H9 (cell line): ENCODE results near the gene TMEM164. TPM values are rescaled to one million over a fixed set of nuclear protein-coding genes. Genes with fewer than 3 reads are reported as not detected.

ENCODE experiments used
- DNase-seq: peaks from one replicate; pipeline ENCODE4 v3.0.0-alpha.2; 2017
- H2AFZ ChIP-seq: one replicate; pipeline ENCODE4 v1.6.1; 2013; ENCODE audit warnings: mild to moderate bottlenecking, low read length, control low read depth, moderate library complexity
- H2AK5ac ChIP-seq: 2 replicates; pipeline ENCODE4 v1.6.1; 2013; ENCODE audit warnings: low read length, control low read depth, mixed read lengths; ENCODE audit not compliant: insufficient read length
- H2BK120ac ChIP-seq: one replicate; pipeline ENCODE4 v1.6.1; 2013; ENCODE audit warnings: low read depth, mild to moderate bottlenecking, low read length, control low read depth, inconsistent platforms; ENCODE audit not compliant: poor library complexity, severe bottlenecking
- H2BK12ac ChIP-seq: 2 replicates; pipeline ENCODE4 v1.6.1; 2013; ENCODE audit warnings: low read length, control low read depth, mixed read lengths, low read depth; ENCODE audit not compliant: insufficient read length
- H2BK15ac ChIP-seq: 2 replicates; pipeline ENCODE4 v1.6.1; 2013; ENCODE audit warnings: low read depth, low read length, control low read depth
- H2BK20ac ChIP-seq: one replicate; pipeline ENCODE4 v1.6.1; 2013; ENCODE audit warnings: low read depth, mild to moderate bottlenecking, low read length, control low read depth, inconsistent platforms; ENCODE audit not compliant: poor library complexity, severe bottlenecking
- H2BK5ac ChIP-seq: 2 replicates; pipeline ENCODE4 v1.6.1; 2013; ENCODE audit warnings: low read length, control low read depth, mixed read lengths; ENCODE audit not compliant: insufficient read length
- H3K14ac ChIP-seq: 2 replicates; pipeline ENCODE4 v1.6.1; 2013; ENCODE audit warnings: low read length, control low read depth; ENCODE audit not compliant: insufficient read depth
- H3K18ac ChIP-seq: 2 replicates; pipeline ENCODE4 v1.6.1; 2013; ENCODE audit warnings: low read depth, mild to moderate bottlenecking, mixed read lengths, low read length, control low read depth; ENCODE audit not compliant: insufficient read length
- H3K23ac ChIP-seq: 2 replicates; pipeline ENCODE4 v1.6.1; 2013; ENCODE audit warnings: low read length, control low read depth, mixed read lengths, low read depth; ENCODE audit not compliant: insufficient read length
- H3K23me2 ChIP-seq: 2 replicates; pipeline ENCODE4 v1.6.1; 2013; ENCODE audit warnings: low read depth, mild to moderate bottlenecking, mixed read lengths, low read length, control low read depth; ENCODE audit not compliant: insufficient read length, poor library complexity, severe bottlenecking
- H3K27ac ChIP-seq: 2 replicates; pipeline ENCODE4 v1.5.1; 2013; ENCODE audit warnings: low read length, control low read depth, mixed read lengths, low read depth; ENCODE audit not compliant: insufficient read length
- H3K27me3 ChIP-seq: 2 replicates; pipeline ENCODE4 v1.6.1; 2013; ENCODE audit warnings: low read length, control low read depth, inconsistent platforms; ENCODE audit not compliant: insufficient read depth
- H3K4ac ChIP-seq: 2 replicates; pipeline ENCODE4 v1.6.1; 2013; ENCODE audit warnings: low read depth, mild to moderate bottlenecking, control low read depth, inconsistent platforms, low read length, moderate library complexity
- H3K4me1 ChIP-seq: 2 replicates; pipeline ENCODE4 v1.6.1; 2013; ENCODE audit warnings: low read length, control low read depth, inconsistent platforms; ENCODE audit not compliant: insufficient read depth
- H3K4me2 ChIP-seq: 2 replicates; pipeline ENCODE4 v1.6.1; 2013; ENCODE audit warnings: low read length, control low read depth, mixed read lengths; ENCODE audit not compliant: insufficient read length, insufficient read depth
- H3K56ac ChIP-seq: 2 replicates; pipeline ENCODE4 v1.6.1; 2013; ENCODE audit warnings: low read depth, mild to moderate bottlenecking, mixed read lengths, low read length, control low read depth; ENCODE audit not compliant: insufficient read length
- H3K79me1 ChIP-seq: 2 replicates; pipeline ENCODE4 v1.6.1; 2013; ENCODE audit warnings: low read depth, mild to moderate bottlenecking, moderate library complexity, low read length, control low read depth, inconsistent platforms; ENCODE audit not compliant: insufficient read depth, poor library complexity, severe bottlenecking
- H3K79me2 ChIP-seq: 2 replicates; pipeline ENCODE4 v1.6.1; 2013; ENCODE audit warnings: low read length, control low read depth, inconsistent platforms; ENCODE audit not compliant: insufficient read depth
- H3K9ac ChIP-seq: 2 replicates; pipeline ENCODE4 v1.6.1; 2013; ENCODE audit warnings: low read length, control low read depth, mixed read lengths; ENCODE audit not compliant: insufficient read length; ENCODE audit errors: extremely low read depth
- H3K9me3 ChIP-seq: one replicate; pipeline ENCODE4 v1.6.1; 2013; ENCODE audit warnings: low read depth, low read length, inconsistent platforms; ENCODE audit not compliant: control insufficient read depth
- H3T11ph ChIP-seq: one replicate; pipeline ENCODE4 v1.6.1; 2013; ENCODE audit warnings: mild to moderate bottlenecking, low read length, control low read depth, inconsistent platforms
- H4K20me1 ChIP-seq: one replicate; pipeline ENCODE4 v1.6.1; 2013; ENCODE audit not compliant: control insufficient read depth, insufficient read length, insufficient read depth
- H4K5ac ChIP-seq: 2 replicates; pipeline ENCODE4 v1.6.1; 2013; ENCODE audit warnings: low read depth, mild to moderate bottlenecking, mixed read lengths, low read length, control low read depth; ENCODE audit not compliant: insufficient read length
- H4K8ac ChIP-seq: replicated peaks from 2 replicates; pipeline ENCODE4 v1.6.1; 2013; ENCODE audit warnings: low read length, control low read depth, mixed read lengths, low read depth; ENCODE audit not compliant: insufficient read length
- H4K91ac ChIP-seq: 2 replicates; pipeline ENCODE4 v1.6.1; 2013; ENCODE audit warnings: low read depth, mild to moderate bottlenecking, moderate library complexity, mixed read lengths, low read length, control low read depth; ENCODE audit not compliant: insufficient read length
- H3K27ac Mint-ChIP-seq, 3 experiments: 2 replicates in 2 of 3; 3 replicates in 1 of 3; pipeline ENCODE4 v1.8.0; 2020 to 2021; ENCODE audit warnings: mixed read lengths in 3 of 3, mild to moderate bottlenecking in 1 of 3, moderate library complexity in 1 of 3
- H3K27me3 Mint-ChIP-seq: 2 replicates; pipeline ENCODE4 v1.8.0; 2021; ENCODE audit warnings: low read depth, mild to moderate bottlenecking, moderate library complexity, mixed read lengths
- H3K36me3 Mint-ChIP-seq, 3 experiments: 2 replicates in 2 of 3; 3 replicates in 1 of 3; pipeline ENCODE4 v1.8.0; 2020 to 2021; ENCODE audit warnings: low read depth in 3 of 3, mixed read lengths in 3 of 3; ENCODE audit not compliant: insufficient read depth in 1 of 3
- H3K4me1 Mint-ChIP-seq, 2 experiments: 2 replicates each; pipeline ENCODE4 v1.8.0; 2020; ENCODE audit warnings: mixed read lengths in 2 of 2
- H3K4me3 Mint-ChIP-seq, 2 experiments: 2 replicates in 1 of 2; 3 replicates in 1 of 2; pipeline ENCODE4 v1.8.0; 2020 to 2021; ENCODE audit warnings: mild to moderate bottlenecking in 2 of 2, mixed read lengths in 2 of 2, moderate library complexity in 1 of 2
- H3K9me3 Mint-ChIP-seq, 2 experiments: 2 replicates in 1 of 2; 3 replicates in 1 of 2; pipeline ENCODE4 v1.8.0; 2020; ENCODE audit warnings: mild to moderate bottlenecking in 2 of 2, mixed read lengths in 2 of 2, moderate library complexity in 1 of 2
- CTCF ChIP-seq: fragments of 200-600 bp; sonication (generic); conservative IDR thresholded peaks from 3 replicates; pipeline ENCODE4 v1.8.0; 2021; ENCODE audit warnings: antibody characterized with exemption, mild to moderate bottlenecking
- WGBS: extraction: QIAGEN DNeasy Blood & Tissue Kit; methylation state at CpG from one replicate; pipeline ENCODE4 v1.1.7; 2013; ENCODE audit warnings: missing lambda C conversion rate, low lambda C conversion rate, mixed read lengths; ENCODE audit not compliant: insufficient read length; ENCODE audit errors: extremely low coverage; 5-methylcytosine and 5-hydroxymethylcytosine counted together
- total RNA-seq: library from RNA; stranded (reverse); gene quantifications from 2 replicates; pipeline ENCODE4 v1.2.1, GENCODE V29; 2021

Gene TMEM164
- total RNA-seq, 1 experiment from 2014 or later = 30.4 TPM

- Histone ChIP-seq H3K4me2 (no peak overlapping the region), H3K79me1 (no peaks in the 10 kb centered on the region), H3K4me1 (peaks cover 2% of the 10 kb centered on the region; the same call in 1 of the 2 replicates), H2BK12ac (no peak overlapping the region), H3K9me3 (no peaks in the 10 kb centered on the region), H3K79me2 (no peaks in the 10 kb centered on the region), H4K8ac (no peak overlapping the region), H3K4ac (no peak overlapping the region), H4K20me1 (no peaks in the 10 kb centered on the region), H3K14ac (no peak overlapping the region), H2BK20ac (no peak overlapping the region), H3K23ac (no peak overlapping the region), H3K27me3 (no peaks in the 10 kb centered on the region), H3T11ph (no peak overlapping the region), H2AK5ac (no peak overlapping the region), H2AFZ (no peak overlapping the region), H3K18ac (no peak overlapping the region), H3K56ac (no peak overlapping the region), H2BK120ac (no peak overlapping the region), H3K9ac (no peak overlapping the region), H2BK5ac (no peak overlapping the region), H2BK15ac (no peak overlapping the region), H4K5ac (no peak overlapping the region), H3K23me2 (no peaks in the 10 kb centered on the region), H3K27ac (no peak overlapping the region), H4K91ac (no peak overlapping the region)
- Mint-ChIP-seq H3K4me3 (no peak overlapping the region), H3K4me1 (no peaks in the 10 kb centered on the region), H3K27me3 (no peaks in the 10 kb centered on the region), H3K36me3 (no peaks in the 10 kb centered on the region), H3K27ac (no peak overlapping the region), H3K9me3 (no peaks in the 10 kb centered on the region)
- WGBS = no CpG with 5 or more reads among the region's 2 CpGs
- TF ChIP-seq CTCF = no peak
- no peak for DNase-seq
These were observed 157.0 kb downstream of the TMEM164 start for GRCh38 chrX:110159865-110160264.
